ENCODE data around the gene KCTD17.

KCTD17 gene

DNA sequence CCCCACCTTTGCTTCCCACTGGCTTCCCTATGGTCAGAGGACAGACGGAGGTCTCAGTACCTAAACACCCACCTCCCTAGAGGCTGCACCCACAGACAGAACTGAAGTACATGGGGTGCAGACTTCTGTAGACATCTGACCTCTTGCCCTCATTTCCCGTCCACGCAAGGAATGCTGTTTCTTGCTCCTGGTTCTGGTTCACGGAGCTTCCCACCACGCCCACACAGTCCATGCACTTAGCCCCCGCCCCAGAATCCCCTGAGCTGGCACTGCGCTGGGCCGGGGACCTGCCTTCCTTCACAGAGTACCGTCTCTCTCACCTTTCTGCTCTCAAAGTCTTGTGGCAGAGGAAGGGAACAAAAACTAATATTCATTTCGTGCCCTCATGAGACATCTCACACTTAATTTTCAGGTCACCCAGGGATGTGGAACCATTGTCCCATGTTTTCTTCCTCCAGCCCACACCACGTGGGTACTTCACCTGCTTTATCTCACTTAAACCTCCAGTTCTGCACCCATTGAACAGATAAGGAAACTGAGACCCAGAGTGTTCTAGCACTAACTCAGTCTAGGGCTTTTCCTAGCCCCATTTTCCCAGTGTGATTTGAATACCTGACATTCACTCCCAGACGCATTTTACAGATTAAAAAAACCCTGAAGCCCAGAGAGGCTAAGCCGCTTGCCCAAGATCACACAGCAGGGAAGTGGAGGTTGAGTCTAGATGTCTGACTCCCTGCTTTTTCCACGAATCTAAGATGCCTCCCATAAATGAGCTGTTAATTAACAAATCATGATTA, 52.3 kb downstream of the KCTD17 start:
- no peak for DNase-seq (ENCODE audit: low read depth in 2 of 2)

DNA sequence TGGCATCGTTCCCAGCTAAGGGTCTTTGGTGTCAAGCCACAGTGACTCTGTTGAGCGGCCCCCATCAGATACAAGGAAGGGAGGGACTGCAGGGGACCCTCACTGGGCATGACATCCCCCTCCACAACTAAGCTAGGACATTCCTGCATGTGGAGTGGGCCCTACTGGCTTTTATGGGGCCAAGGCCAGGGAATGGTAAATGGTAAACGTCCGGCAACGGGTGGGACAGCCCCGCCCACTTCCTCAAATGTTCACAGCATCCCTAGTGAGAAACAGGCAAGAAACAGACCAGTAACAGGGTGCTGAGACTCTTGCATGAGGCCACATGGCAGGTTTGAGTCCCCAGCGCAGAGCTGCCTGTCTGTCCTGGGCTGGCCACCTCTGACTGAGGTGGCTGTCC, 53.6 kb downstream of the KCTD17 start:
- no peak for DNase-seq (ENCODE audit: low read depth in 2 of 2)

DNA sequence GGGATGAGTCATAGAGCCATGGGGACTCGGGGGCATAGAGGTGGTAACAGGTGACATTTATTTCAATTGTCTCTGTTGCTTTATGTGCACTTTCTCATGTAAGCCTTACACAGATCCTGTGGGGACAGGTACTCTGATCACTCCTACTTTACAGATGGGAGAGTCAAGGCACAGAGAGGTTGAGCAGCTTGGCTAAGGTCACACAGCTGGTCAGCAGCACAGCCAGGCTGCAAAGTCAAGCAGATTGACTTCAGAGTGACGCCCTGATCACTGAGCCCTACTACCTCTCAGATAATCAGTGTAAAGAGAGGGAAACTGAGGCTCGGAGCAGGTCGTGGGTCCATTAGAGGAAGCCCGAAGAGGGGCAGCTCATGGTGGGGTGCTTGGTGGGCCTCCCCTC, 54.4 kb downstream of the KCTD17 start:
- no peak for DNase-seq (ENCODE audit: low read depth in 2 of 2)

DNA sequence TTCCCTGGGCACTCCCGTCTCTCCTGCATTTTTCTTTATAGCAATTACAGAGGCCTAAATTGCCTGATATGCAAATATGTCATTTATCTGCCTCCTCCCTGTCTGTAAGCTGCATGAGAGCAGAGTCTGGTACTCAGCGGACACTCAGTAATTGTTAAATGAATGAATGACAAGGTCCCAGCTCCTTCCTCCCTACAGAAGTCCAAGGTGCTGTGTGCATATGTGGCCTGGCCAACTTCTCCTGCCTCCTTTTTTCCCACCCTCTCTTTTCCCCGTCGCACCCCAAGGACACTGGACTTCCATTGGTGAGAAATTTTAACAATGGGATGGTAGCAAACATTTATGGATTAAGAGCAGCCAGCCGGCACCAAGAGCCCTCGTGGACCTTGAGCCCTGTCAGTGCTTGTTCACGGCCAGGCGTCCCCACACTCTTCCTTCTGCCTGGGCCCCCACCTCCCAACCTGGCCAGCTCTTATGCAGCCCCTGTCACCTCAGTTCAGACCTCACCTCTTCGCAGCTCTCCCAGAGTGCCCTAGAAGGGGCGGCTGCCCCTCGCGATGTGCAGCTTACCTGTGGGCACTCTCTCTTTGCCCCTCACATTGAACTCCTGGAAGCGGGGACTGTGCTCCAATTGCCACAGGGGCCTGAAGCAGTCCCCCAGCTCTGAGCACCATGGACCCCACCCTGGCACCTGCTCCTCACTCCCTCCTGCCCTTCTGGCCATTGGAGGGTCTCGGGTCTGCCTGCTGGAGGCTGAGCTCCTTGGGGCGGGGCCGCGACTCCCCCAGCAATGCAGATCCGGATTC, 56.5 kb downstream of the KCTD17 start:
- no peak for DNase-seq (ENCODE audit: low read depth in 2 of 2)

DNA sequence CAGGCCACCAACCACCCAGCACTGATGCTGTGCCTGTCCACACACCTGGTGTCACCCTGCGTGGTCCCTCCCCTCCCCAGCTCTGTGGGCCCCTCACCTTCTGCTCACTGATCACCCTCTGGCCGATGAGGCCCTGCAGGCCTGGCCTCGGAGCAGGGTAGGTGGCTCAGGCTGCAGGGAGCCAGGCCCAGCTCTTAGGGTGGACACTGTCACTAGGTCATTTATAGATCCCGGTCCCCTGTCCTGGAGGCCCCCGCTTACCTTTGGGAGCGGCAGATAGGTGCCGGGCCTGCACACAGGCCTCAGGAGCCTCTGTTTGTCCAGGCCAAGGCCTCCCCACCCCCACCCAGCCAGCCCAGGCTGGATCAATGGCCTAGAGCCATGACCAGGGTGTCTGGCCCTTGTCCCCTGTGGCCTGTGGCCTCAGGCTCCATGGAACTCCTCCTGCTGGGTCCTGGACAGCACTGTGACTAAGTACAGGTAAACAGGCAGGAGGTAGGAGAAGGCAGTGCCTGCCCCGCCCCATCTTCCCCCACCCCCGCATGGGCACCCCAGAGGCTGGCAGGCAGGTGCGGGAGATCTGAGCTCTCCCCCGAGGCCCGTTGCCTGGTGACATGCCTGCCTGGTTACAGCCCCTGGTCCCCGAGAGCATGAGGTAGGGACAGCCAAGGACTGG, 57.8 kb downstream of the KCTD17 start, which contains the start of gene TMPRSS6:
TMPRSS6 (minus strand) TSS at position 472 of the 676 bp plus-strand sequence. CDS start 6,296 bp downstream, outside the sequence.
- no peak for DNase-seq (ENCODE audit: low read depth in 2 of 2)

DNA sequence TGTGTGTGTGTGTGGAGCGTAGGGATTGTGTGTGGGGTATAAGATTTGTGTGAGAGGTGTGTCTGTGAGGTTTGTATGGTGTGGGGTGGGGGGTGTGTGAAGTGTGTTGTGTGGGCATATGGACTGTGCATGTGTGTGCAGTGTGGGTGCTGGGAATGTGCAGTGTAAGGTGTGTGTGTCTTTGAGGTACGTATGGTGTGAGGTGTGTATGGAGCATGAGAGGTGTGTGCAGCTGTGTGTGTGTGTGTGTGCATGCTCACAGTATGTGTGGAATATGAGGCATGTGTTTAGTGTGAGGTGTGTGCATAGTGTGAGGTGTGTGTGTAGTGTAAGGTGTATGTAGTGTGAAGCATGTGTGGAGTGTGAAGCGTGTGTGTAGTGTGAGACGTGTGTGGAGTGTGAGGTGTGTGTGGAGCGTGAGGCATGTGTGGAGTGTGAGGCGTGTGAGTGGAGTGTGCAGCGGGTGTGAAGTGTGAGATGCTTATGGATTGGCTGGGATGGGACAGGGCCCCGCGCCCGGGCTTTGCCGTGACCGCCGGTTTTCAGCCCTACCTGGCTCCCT, 59.7 kb downstream of the KCTD17 start:
- DNase-seq (ENCODE audit: low read depth in 2 of 2), result no peak

DNA sequence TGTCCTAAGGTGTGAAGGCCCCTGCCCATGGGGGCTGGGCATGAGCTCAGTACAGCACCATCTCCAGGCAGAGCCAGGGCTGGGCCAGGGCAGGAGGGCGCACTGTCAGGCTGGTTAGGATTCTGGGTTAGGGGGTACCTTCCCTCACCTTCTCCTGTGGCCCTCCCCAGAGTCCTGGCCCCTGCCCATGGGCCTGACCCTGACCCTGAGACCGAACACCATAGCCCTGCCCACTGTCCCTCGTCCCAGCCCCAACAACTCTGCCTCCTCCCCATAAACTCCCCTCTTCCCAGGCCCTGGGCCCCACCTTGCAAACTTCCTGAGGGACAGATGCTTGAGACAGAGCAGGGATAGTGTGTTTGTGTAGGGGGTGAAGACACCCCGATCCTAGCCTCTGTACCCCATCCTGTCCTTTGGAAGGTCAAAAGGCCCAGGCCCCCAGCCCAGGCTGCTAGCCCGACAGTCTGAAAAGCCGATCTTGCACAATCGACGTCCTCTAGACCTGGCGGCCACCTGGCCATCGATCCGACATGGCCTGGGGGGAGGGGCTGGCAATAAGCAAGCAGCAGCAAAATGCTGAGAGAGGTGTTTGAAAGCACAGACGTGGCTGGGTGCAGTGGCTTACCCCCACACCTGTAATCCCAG, 60.7 kb downstream of the KCTD17 start:
- no peak for DNase-seq (ENCODE audit: low read depth in 2 of 2)

All from stimulated activated CD8-positive, alpha-beta memory T cell treated with anti-CD3 and anti-CD28 coated beads, Interleukin-15, amount 100 ng/mL, for 4 hours (primary cell).